Heart right ventricle (tissue), 16 donors: ENCODE results near the gene RELT. TPM values are rescaled to one million over a fixed set of nuclear protein-coding genes. Genes with fewer than 3 reads are reported as not detected.

Experiments used
- ATAC-seq, 8 donors: fragments of 200-7000 bp; cut with Tn5 transposase; one replicate each; pipeline ENCODE4 v1.9.1; 2020; ENCODE audit warnings: mild to moderate bottlenecking in 8 of 8, moderate library complexity in 8 of 8, moderate number of reproducible peaks in 1 of 8
- DNase-seq, 2 donors: peaks; one replicate each; pipeline ENCODE4 v3.0.0-alpha.2; 2020
- H3K27ac ChIP-seq, 10 donors: fragments of 200-600 bp; sonication (generic) in 2 of 10; one replicate each; pipeline versions ENCODE4 v1.5.0 to v1.8.0; 2020 to 2022; ENCODE audit warnings: mild to moderate bottlenecking in 3 of 10
- H3K27me3 ChIP-seq, 7 donors: fragments of 200-600 bp; one replicate each; pipeline ENCODE4 v1.8.0; 2021 to 2022; ENCODE audit warnings: mild to moderate bottlenecking in 2 of 7
- H3K36me3 ChIP-seq, 9 donors: fragments of 200-600 bp; sonication (generic) in 1 of 9; one replicate each; pipeline versions ENCODE4 v1.5.0 to v1.8.0; 2020 to 2022; ENCODE audit warnings: mild to moderate bottlenecking in 2 of 9
- H3K4me1 ChIP-seq, 9 donors: fragments of 200-600 bp; sonication (generic) in 1 of 9; one replicate each; pipeline versions ENCODE4 v1.5.0 to v1.8.0; 2020 to 2022; ENCODE audit warnings: mild to moderate bottlenecking in 4 of 9
- H3K4me3 ChIP-seq, 10 donors: fragments of 200-600 bp; sonication (generic) in 2 of 10; one replicate each; pipeline versions ENCODE4 v1.5.0 to v1.8.0; 2020 to 2022; ENCODE audit warnings: mild to moderate bottlenecking in 7 of 10, moderate library complexity in 2 of 10
- H3K9me3 ChIP-seq, 11 donors: fragments of 200-600 bp in 10 of 11; sonication (generic) in 2 of 11; one replicate each; pipeline versions ENCODE4 v1.5.0 to v1.8.0; 2013 to 2022; ENCODE audit warnings: mild to moderate bottlenecking in 2 of 11, control low read depth in 1 of 11, moderate library complexity in 1 of 11
- WGBS, 2 donors: extraction: QIAGEN DNeasy Blood & Tissue Kit; methylation state at CpG; one replicate each; pipeline ENCODE4 v1.1.7; 2013; ENCODE audit warnings: inconsistent platforms in 1 of 2; 5-methylcytosine and 5-hydroxymethylcytosine counted together
- intact Hi-C, 10 donors: fragments of 100-400 bp; cut with DNase I; formaldehyde crosslinking; loops; one replicate each; pipeline versions ENCODE4 v1.11.1 to v1.14.2; 2022
- polyA plus RNA-seq, 2 donors: library from polyadenylated mRNA; stranded (reverse); fragments of 200-250 nt; gene quantifications; one replicate each; pipeline ENCODE4 v1.2.3, GENCODE V29; 2013
- total RNA-seq, 10 donors: library from RNA; stranded (reverse); fragmentation: NEBNext Ultra II Directional in 3 of 10; extraction: Animal tissue kit (Norgen Biotek cat#: 25700) in 3 of 10; gene quantifications; one replicate each; pipeline versions ENCODE4 v1.2.1 to v1.2.4, GENCODE V29; 2021 to 2023
- TF ChIP-seq, protein P1 (sequence below), 9 donors: fragments of 200-600 bp; sonication (generic) in 2 of 9; IDR thresholded peaks; one replicate each; pipeline versions ENCODE4 v1.5.0 to v1.8.0; 2021 to 2022; ENCODE audit warnings: antibody characterized with exemption in 9 of 9, mild to moderate bottlenecking in 5 of 9, moderate library complexity in 1 of 9
- donor health status: Arrhythmogenic right ventricular cardiomyopathy.
- donor health status: ischemic (EF 13 %, LVEDD 7.1; RV severe dilation, severe dysfunction).
- donor health status: healthy with polysubstance abuse.
- donor health status: DM: no; HTN: yes; CAD: no.
- donor health status: DM: no; HTN: no; CAD: no.
- donor health status: ischemic (EF 25% LVEDD 6.9; RV normal size, moderate dysfunction).
- donor health status: ischemic (EF 25% LVEDD 5.7; RV mildly dilated, moderate dysfunction).
- donor health status: healthy.
- donor health status: DM: yes; HTN: yes; CAD: no.
- donor health status: Ischemic cardiomyopathy.
- donor health status: ischemic (EF 35%, LVEDD 5.7; RV mildly dilated, moderate dysfunction).
- donor health status: nonischemic (EF 11% LVEDD 7.7; RV severe dilation, severe dysfunction).
- donor health status: DM: yes; HTN: yes; CAD: no.
- donor health status: PGD.
- donor health status: ischemic (EF 29% LVEDD 5.4; RV normal size, mild dysfunction).
- donor health status: nonischemic (EF 23%, LVEDD 6.1; RV moderate dilation, normal function).

RELT gene
- total and polyA plus RNA-seq, 12 donors: 1.0 to 9.2 (median 2.7) TPM

- Histone ChIP-seq H3K9me3 (no peaks in the 10 kb centered on the region), H3K4me3 (no peak overlapping the region), H3K36me3 (peaks cover 0 to 4% (median 0%) of the 10 kb centered on the region in 9 donors), H3K27ac (peak overlapping the region in 2 of 10 donors; percentile 53 to 99), H3K27me3 (no peaks in the 10 kb centered on the region), H3K4me1 (peaks cover 20 to 100% (median 76%) of the 10 kb centered on the region in 9 donors)
- WGBS, 2 donors: 73 to 80% methylated on average over 3 of the region's 3 CpGs
- ATAC-seq (no peak), DNase-seq (no peak)
- TF ChIP-seq, protein P1, sequence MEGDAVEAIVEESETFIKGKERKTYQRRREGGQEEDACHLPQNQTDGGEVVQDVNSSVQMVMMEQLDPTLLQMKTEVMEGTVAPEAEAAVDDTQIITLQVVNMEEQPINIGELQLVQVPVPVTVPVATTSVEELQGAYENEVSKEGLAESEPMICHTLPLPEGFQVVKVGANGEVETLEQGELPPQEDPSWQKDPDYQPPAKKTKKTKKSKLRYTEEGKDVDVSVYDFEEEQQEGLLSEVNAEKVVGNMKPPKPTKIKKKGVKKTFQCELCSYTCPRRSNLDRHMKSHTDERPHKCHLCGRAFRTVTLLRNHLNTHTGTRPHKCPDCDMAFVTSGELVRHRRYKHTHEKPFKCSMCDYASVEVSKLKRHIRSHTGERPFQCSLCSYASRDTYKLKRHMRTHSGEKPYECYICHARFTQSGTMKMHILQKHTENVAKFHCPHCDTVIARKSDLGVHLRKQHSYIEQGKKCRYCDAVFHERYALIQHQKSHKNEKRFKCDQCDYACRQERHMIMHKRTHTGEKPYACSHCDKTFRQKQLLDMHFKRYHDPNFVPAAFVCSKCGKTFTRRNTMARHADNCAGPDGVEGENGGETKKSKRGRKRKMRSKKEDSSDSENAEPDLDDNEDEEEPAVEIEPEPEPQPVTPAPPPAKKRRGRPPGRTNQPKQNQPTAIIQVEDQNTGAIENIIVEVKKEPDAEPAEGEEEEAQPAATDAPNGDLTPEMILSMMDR (IDR thresholded peaks at IDR 0.05): no peak
- intact Hi-C loops: no loop called here
Measured at GRCh38 chr11:73382747-73383146, 6.5 kb downstream of the RELT start.

- H3K4me3 ChIP-seq: no peak overlapping the region
- intact Hi-C loops: no loop called here
- DNase-seq (no peak), ATAC-seq (peak in 1 of 8 donors; percentile 20)
- peaks cover 0 to 8% (median 0%) of the 10 kb centered on the region in 9 donors for H3K36me3 ChIP-seq
- 57 to 66% methylated on average over 9 of the region's 9 CpGs for WGBS, 2 donors
- no peaks in the 10 kb centered on the region for H3K27me3 ChIP-seq
- H3K27ac ChIP-seq: peak overlapping the region in 4 of 10 donors; percentile 28 to 99 (median 55)
- peaks cover 20 to 100% (median 81%) of the 10 kb centered on the region in 9 donors for H3K4me1 ChIP-seq
- TF ChIP-seq, protein P1 (IDR thresholded peaks at IDR 0.05): no peak
- H3K9me3 ChIP-seq: no peaks in the 10 kb centered on the region
Measured at GRCh38 chr11:73383249-73384124, 7.3 kb downstream of the RELT start.

DNA sequence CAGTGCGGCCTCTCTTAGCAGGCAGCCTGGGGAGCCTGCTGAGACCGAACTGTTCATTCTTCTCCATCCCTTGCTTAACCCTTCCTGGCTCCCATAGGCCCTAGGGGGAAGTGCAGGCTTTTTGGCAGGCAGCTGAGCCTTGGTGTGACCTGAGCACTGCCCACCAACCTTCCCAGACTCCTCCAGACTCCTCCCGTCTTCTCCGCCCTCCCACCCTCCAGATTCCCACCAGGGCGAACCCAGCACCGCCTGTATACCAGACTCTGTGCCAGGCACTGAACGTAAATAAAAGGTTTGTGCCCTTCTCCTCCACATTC is 7.9 kb downstream of the RELT start:
- DNase-seq (no peak), ATAC-seq (no peak)
- no peaks in the 10 kb centered on the region for H3K9me3 ChIP-seq
- peaks cover 0 to 14% (median 0%) of the 10 kb centered on the region in 9 donors for H3K36me3 ChIP-seq
- H3K27ac ChIP-seq: peak overlapping the region in 4 of 10 donors; percentile 39 to 99 (median 72)
- peaks cover 24 to 100% (median 81%) of the 10 kb centered on the region in 9 donors for H3K4me1 ChIP-seq
- intact Hi-C loops: no loop called here
- H3K4me3 ChIP-seq: no peak overlapping the region
- H3K27me3 ChIP-seq: no peaks in the 10 kb centered on the region
- TF ChIP-seq, protein P1 (IDR thresholded peaks at IDR 0.05): no peak
- WGBS, 2 donors: 90 to 97% methylated on average over 7 of the region's 7 CpGs

DNA sequence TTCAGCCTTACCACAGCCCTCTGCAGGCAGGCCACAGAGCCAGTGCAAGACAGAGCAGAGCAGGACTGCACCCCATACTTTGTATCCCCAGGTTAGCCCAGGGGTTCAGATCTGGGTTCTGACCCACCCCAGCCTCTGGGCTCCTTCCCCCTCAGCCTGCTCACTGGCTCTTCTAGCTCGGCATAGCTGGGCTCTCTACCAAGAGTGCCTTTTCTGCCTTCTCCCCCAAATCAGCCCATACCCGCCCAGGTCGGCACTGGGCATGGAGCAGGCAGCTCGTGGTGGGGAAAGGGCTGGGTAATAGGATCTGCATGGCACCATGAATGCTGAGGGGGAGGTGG is 8.3 kb downstream of the RELT start:
- TF ChIP-seq, protein P1 (IDR thresholded peaks at IDR 0.05): no peak
- H3K4me1 ChIP-seq: peaks cover 26 to 100% (median 81%) of the 10 kb centered on the region in 9 donors
- no peaks in the 10 kb centered on the region for H3K9me3 ChIP-seq
- H3K27me3 ChIP-seq: no peaks in the 10 kb centered on the region
- ATAC-seq (no peak), DNase-seq (no peak)
- intact Hi-C loops: no loop called here
- WGBS, 2 donors: 84 to 89% methylated on average over 4 of the region's 4 CpGs
- H3K36me3 ChIP-seq: peaks cover 0 to 18% (median 0%) of the 10 kb centered on the region in 9 donors
- no peak overlapping the region for H3K4me3 ChIP-seq
- H3K27ac ChIP-seq: peak overlapping the region in 5 of 10 donors; percentile 37 to 99 (median 71)
